ENCODE measurements around the gene MTR.
"Not testable (repeated sequence)": the region's sequence is repeated elsewhere in the genome, so short reads cannot be mapped to it uniquely, and the experiment has no call there.

Gene MTR

DNA sequence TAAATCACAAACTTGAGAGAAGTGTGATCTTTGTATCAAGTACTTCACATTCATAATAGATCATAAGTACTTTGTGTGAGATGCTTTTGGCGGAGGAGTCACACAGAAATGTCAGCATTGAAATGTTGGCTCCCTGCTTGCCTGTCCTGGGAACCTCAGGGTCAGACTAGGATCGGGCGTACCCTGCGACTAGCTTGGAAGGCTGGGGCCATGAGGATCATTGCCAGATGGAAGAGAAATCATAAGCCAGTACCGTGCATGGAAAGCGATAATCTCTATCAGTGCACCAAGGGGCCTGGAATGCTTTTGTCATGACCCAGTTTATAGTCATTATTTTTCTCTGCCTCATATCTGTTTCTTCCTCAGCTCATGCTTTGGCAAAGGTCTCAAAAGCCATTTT is 35.5 kb downstream of the MTR start:
- peak in 1 of 51 donors; percentile 6 for DNase-seq

DNA sequence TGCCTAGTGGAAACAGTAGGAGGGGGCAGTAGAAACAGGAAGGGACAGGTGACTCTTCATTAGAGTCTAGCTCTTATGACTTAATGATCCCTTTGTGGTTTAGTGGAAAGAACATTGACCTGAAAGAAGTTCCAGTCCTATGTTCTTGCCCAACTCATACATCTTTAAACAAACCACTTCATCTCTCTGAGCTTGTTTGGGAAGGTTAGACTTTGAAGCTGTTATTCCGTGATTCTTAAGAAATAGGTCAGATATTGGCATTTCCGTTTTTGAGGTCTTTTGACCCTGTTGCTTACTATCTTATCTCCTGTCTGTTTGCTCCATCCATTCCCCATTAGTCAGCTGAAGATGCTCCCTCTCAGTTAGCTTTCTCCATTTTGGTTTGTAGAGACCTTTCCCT is 38.5 kb downstream of the MTR start:
- no peak for DNase-seq

DNA sequence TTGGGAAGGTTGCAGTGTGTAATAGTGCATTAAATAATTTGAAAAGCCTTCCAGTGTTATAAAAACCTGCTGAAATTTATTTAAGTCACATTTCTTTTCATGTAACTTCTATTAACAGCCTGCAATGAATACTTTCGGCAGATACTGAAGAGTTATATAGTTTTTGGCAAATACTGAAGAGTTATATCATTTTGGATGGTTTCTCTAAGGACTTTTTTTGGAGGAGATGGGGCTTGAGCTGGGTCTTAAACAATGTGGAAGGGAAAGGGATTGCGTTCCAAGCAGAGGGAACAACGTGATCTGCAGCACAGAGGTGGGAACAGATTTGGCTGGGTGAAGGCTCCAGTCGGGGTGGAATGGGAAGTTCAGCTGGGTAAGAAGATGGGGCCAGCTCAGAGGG is 39.8 kb downstream of the MTR start:
- no peak for DNase-seq

DNA sequence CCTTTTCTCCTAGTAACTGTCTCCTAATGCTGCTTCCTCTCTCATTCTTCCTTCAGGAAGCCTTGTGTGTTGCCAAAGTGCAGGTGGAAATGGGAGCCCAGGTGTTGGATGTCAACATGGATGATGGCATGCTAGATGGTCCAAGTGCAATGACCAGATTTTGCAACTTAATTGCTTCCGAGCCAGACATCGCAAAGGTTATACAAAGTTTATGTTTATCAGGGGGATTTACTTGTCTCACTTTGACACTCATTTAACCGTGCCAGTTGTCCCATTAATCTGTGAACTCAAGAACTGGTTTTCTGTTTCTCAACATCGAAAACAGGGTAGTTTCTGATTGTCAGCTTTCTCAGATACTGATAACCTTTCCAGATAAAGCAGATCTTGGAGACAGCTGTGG is 40.4 kb downstream of the MTR start:
- DNase-seq = no peak

DNA sequence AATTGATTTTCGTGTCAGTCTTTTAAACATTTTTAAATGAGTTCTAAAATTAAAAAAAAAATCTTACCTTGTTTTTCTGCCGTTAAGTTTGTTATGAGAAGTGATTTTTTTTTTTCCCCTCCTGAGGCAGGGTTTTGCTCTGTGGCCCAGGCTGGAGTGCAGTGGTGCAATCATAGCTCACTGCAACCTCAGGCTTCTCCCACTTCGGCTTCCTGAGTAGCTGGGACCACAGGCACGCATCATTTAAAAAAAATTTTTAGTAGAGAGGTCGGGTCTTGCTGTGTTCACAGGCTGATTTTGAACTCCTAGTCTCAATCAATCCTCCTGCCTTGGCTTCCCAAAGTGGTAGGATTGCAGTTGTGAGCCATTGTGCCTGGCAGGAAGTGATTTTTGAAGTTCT is 41.1 kb downstream of the MTR start:
- DNase-seq = no peak

DNA sequence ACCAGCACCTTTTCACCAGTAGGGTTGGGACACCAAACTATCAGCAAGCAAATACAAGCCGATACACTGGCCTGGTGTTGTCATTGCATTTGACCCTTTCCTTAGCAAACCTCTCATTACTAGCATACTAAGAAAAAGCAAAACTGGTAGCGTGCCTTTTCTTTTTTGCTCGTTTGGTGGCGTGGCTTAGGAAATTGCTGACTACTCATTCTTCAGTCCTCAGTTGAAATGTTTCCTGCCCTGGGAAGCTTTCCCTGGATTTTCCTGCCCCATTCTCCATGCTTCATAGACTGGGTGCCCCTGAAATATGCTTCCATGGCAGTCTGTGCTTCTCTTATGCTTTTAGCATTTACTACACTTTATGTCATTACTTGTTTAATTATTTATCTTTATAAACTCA is 42.0 kb downstream of the MTR start:
- DNase-seq = no peak

DNA sequence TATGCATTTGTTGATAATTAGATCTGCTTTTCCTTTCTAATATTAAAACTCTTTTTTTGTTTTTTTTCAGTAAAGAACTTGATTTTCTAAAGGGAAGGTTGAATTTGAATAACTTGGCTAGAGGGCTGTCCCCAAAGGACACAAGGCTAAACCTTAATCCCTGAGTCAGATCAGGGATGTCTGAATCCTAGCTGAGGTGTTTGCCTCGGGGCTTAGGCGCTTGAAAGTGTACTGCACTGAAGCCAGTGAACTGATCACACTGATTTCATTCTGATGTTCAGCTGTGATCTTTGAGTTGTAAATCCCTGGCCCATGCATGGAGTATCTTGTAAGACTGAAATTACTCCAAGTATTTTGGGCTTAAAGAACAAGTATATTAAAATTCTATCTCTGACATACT is 42.8 kb downstream of the MTR start:
- DNase-seq = no peak

DNA sequence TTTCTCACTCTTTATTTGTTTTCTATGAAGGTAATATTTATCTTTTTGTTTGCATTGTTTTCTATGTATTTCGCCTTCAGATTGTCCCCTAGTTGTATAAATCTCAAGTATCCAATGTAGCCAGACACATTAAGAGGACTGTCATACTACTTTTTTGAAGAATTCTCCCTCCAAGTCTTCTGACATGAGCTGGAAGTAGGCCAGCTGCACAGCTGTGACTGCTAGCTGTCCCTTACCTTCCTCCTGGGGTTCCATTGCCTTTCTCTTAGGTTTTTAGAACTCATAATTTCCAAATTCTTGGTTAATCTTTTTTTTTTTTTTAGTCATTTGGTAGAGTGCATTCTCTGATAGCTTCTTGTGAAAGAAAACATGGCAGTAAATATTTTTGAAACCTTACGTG is 46.2 kb downstream of the MTR start:
- no peak for DNase-seq

DNA sequence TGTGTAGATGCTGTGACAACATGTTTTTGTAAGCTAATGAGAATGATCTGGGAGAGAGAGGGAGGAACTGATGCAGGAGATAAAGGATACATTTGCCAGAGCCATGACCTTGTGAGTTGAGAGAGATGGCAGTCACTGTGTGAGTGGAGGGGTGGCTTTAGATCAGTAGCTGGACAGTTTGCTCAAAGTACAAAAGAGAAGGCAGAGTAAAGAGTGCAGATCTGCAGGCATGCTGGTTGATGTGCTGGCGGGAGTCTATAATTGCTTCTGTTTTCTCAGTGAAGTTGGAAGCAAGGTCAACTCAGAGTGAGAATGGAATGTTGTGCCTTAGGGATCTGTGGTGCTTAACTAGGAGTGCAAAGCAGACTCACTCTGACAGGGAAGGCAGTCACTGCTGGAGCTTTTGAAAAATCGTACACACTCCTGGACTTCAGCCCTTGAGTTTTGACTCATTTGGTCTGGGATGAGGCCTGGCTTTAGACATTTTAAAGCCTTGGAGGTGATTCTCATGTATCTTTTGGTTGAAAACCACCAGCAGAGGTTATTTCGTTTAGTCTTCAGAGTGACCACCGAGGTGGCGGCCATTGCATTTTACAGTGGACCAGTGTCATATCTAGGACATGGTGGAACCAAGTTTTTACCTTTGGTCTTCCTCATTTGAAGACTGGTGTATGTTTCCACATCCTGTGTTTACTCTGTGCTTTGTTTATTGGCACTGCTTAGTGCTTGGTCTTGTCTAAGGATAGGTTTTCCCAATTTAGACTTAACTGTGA is 49.6 kb downstream of the MTR start:
- no peak for DNase-seq

DNA sequence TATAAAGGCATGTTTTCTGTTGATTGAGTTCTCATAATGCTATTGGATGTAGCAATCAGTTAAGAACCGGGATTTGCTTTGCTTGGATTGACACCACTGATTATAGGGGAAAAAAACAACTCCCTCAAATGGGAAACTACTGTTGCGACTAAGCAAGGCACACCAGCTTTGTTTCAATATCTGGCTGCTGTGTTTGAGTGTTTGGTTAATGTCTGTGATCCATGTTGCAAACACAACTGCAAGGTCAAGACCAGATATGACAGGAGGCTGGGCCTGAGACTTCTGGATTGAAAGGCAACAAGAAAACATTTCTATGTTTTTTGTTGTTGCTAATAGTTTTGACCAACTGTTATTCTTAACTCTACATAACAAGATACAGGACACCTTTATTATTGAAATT is 50.7 kb downstream of the MTR start:
- DNase-seq = no peak

DNA sequence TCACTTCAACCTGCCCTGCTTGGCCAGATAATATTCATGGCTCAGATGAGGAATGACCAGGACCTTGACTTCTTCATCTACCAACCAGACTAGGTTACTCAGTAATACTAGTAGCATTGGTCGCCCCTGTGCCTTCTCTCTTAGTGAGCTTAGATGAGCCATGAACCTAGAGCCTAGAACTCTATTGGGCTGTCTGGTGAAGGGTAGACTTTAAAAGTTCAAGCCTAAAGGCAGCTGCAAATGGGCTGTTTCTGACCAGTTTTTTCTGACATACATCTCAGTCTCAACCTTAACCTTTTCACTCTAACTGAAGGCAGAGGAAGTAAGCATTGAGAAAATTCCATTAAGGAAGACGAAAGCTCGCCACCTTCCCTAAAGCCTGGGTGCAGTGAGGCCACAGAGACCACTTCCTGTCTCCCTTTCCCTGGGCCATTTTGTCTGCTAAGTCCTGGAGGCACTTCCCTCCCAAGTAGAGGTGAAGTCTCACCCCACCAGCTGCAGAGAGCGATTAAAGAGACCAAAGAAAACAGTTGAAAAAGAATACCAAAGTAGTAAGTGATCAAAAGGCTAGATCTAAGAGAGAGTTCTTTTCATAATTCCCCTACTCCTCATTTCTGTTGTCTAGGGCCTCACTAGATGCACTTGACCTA is 53.3 kb downstream of the MTR start:
- no peak for DNase-seq

DNA sequence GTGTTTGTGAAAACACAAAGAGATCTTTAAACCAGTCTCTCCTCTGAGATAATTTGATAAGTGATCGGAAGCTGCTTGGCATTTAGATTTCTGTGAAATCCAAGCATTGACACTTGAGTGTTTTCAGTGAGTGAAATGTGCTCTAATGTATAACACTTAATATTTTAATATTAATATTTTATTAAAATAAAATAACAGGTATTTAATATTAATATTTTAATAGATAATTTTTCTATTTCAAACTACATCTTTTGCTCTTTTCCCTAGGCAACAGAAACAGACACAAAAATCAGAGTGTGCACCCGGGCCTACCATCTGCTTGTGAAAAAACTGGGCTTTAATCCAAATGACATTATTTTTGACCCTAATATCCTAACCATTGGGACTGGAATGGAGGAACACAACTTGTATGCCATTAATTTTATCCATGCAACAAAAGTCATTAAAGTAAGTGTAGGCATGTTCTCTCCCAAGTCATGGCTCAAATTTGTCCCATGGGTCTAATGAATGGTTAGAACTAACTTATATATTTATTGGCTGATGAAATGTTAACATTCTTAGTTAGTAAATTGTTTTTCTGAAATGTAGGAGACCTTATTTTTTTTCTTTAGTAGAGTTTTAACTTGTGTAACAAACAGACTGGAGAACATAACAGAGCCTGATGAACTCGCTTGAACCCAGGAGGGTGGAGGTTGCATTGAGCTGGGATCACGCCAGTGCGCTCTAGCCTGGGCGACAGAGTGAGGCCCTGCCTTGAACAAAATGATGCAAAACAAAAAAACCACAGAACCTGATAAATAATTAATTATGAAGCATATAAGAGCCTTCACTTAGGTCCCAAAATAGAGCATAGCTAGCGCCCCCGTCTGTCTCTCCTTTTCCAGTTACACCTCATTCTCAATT is 55.2 kb downstream of the MTR start:
- no peak for DNase-seq

DNA sequence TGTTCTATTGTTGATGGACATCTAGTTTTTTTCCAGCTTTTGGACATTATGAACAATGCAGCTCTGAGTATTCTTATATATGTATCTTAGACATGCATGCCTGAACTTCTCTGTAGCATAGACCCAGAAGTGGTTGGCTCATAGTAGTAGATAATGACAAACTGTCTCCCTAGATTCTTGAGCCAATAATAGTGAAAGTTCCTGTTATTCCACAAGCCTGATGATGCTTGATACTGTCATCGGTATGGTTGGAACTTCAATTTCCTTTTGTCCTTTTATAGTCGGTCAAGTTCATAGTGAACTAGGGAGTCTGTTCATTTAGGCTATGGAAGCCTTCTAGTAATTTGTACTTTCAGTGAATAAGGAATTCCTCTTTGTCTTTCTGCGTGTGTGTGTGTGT is 56.8 kb downstream of the MTR start:
- no peak for DNase-seq

DNA sequence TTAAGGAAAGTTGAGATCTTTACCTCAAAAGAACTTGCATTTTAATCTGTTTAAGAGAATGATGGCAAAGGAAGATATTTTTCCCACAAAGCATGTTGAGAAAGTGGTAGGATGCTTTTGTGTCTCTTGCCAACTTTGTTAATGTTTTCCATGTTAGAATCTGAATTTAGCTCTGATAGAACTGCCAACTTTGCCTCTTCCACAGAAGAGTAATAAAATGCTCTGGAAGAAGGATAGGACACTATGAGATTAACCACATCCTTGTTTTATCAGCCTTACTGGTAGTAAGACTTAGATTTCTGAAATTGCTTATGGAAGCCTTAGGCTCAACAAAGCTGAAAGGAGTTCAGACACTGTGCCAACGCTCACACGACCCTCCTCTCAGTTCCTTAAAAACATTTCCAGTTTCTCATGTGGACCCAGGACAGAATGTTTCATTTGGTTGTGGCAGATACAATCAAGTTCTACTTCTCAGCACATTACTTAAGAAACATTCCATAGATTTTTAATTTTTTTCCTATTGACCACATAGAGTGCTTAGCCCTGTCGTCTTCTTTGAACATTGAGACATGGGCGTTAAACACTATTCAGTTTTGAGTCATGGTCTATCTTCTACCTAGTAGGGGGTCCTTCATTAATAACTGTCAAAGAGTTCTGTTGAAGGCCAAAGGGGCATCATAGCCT is 59.0 kb downstream of the MTR start:
- DNase-seq = no peak

DNA sequence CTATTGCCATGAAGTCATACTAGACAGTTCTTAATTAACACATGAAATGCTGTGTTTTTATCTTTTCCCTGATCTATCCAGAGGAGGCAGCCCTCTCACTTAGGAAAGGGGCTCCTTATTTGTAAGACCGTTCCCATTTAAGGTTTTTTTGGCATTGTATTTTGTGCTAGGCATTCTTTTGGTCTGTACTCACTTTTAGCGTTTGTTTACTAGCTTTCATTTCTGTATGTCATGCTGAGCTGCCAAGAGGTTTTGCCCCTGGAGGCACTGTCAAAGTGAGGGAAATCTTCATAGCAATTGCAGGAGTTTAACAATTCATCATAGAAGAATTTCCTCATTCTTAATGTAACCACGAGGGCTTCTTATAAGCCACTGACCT is 59.5 kb downstream of the MTR start:
- DNase-seq = no peak

DNA sequence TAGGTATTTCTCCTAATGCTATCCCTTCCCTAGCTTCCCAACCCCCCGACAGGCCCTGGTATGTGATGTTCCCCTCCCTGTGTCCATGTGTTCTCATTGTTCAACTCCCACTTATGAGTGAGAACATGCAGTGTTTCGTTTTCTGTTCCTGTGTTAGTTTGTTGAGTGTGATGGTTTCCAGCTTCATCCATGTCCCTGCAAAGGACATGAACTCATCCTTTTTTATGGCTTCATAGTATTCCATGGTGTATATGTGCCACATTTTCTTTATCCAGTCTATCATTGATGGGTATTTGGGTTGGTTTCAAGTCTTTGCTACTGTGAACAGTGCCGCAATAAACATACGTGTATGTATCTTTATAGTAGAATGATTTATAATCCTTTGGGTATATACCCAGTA is 61.6 kb downstream of the MTR start:
- not testable (repeated sequence) for DNase-seq

DNA sequence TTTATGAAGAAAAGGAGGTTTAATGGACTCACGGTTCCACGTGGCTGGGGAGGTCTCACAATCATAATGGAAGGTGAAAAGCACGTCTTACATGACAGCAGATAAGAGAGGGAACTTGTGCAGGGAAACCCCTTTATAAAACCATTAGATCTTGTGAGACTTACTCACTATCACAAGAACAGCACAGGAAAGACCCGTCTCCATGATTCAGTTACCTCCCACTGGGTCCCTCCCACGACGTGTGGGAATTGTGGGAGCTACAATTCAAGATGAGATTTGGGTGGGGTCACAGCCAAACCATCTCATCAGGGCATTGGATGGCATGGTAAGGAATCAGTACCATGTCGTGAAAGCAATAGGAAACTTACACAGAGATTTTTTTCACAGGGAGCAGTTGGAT is 63.1 kb downstream of the MTR start:
- no peak for DNase-seq

DNA sequence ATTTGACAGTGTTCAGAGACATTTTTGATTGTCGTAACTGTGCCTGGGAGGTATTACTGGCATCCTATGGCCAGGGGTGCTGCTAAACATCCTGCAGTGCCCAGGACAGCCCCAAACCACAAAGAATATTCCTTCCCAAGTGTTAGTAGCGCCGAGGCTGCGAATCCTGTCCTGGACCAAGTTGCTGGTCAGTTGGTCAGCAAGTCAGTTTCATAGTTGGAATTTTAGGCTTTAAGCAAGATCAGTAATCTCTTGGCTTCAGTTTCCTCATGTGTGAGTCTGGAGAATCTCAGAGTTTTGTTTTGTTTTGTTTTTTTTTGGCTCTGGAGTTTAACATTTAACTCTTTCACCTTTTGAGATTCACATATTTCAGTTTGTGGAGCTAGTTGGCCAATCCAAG is 65.0 kb downstream of the MTR start:
- DNase-seq = no peak

DNA sequence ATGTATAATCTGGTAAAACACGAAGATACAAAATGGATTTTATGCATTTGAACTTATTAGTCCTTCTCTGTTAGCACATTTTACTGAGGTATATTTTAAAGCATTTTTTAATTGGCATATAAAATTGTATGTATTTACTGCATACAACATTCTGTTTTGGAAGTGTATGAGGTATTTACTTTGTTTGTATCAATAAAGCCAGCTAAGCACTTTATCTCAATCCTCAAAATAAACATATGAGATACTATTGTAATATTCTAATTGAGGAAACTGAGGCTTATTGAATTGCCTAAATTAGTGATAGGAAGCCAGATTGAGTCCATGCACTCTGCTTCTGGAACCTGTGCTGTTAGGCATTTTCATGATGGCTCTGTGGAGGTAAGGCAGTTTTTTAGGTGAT is 65.6 kb downstream of the MTR start:
- no peak for DNase-seq

DNA sequence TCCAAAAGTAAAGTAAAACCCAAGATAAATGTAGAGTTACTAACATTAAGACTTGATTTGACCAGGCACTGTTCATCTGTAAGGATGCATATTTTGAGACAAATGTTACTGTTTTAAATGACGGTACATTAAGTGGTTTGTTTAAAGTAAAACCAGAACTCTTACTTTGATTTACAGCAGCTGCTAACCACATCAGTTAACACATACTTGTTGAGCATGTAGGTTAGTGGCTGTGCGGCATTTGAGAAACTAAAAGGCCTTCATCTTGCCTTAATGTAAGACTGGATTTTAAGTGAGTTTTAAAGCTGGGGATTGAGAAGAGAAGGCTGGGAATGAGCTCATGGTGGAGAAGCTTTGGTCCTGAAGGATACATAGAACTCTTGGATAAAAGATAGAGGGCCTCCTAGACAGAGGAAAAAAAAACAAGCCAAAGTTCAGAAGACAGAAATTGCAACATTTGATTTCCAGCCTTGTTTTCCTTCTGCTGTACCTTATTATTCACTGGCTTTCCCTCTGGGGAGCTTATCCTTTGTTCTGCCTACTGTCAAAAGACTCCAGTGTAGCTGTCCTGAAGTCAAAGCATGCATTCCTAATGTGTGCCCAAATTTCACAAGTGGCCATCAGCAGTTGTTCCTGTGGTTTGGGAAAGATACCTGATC is 66.6 kb downstream of the MTR start:
- DNase-seq = no peak

DNA sequence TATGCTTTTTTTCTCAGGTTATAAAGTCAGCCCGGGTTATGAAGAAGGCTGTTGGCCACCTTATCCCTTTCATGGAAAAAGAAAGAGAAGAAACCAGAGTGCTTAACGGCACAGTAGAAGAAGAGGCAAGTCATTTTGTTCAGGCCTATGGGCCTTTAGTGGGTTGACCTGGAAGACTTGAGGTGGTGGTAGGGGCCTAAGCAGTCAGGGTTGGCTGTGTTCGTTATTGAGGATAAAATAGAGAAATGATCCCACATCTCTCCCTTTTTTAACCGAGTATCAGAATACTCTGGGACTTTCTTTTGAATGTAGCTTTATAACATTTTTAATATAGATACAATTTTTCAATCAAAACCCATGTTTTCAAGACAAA is 67.1 kb downstream of the MTR start:
- DNase-seq = no peak

All from hypothalamus (tissue), 51 donors.